ENCODE results near the gene NPB.

Gene NPB

DNA sequence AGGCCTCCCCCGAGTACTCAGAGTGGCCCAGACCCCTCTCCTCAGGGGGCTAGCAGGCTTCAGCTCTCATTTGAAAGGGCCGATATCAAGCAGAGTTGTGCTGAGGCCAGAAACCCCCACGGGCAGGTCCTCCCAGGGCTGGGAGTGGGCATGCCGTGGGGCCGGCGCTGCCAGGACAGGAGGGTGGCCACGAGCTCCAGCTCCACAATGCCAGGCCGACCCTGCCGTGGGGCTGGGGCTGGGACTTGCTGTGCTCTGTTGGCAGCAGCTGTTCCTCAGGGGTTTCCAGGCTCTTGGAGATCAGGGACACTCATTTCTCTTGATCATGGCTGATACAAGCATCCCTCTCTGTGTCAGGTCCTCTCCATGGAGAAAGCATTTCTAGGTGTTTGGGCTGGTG lies 3.2 kb upstream of the NPB start:
- DNase-seq (ENCODE audit: low read depth in 1 of 2, low spot score in 1 of 2): no peak

DNA sequence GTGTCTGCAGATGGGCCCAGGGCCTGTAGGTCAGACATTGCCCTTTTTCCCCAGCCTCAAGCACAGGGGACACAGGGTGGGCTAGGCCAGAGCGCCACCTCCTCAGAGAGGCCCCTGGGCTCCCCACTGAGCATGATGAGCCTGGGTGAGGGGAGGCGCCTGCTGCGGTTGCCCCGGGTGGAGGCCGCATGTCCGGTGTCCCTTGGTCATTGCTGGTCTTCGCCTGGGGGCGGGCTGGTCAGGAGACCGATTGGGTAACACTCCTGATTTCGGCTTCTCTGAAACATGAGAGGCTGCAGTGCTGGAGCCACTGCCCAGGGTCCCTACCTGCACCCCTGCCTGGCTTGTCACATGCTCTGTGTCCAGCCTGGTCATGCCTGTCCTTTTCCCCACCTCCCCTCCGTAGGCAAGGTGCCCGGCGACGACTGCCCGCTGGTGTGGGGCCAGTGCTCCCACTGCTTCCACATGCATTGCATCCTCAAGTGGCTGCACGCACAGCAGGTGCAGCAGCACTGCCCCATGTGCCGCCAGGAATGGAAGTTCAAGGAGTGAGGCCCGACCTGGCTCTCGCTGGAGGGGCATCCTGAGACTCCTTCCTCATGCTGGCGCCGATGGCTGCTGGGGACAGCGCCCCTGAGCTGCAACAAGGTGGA lies 2.4 kb upstream of the NPB start:
- no peak for DNase-seq (ENCODE audit: low read depth in 1 of 2, low spot score in 1 of 2)

DNA sequence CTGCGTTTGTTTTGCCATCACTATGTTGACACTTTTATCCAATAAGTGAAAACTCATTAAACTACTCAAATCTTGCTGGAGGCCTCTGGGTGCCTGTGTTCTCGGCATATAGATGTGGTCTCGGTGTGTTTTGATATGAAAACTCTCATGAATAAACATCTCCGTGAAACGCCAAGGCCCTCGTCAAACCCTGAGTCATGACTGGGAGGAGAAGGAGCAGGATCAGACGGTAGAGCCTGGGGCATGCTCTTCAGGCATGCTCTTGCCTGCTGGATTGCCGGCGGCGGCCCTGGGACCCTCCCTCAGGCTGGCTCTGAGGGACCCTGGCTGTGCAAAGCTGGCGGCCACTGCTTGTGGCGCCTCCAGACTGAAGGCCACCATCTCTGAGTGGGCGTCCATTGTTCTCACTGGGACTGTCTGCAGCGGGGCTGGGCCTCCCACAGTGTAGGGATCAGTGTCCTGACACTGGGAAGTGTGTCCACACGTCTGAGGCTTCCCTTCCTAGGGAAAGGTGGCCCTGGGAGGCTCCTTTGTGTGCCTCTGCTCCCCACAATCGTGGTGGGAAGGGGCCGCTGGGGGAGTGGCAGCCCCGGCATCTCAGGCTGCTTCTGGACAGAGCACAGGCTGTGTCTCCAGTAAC lies 1.7 kb upstream of the NPB start:
- no peak for DNase-seq (ENCODE audit: low read depth in 1 of 2, low spot score in 1 of 2)

DNA sequence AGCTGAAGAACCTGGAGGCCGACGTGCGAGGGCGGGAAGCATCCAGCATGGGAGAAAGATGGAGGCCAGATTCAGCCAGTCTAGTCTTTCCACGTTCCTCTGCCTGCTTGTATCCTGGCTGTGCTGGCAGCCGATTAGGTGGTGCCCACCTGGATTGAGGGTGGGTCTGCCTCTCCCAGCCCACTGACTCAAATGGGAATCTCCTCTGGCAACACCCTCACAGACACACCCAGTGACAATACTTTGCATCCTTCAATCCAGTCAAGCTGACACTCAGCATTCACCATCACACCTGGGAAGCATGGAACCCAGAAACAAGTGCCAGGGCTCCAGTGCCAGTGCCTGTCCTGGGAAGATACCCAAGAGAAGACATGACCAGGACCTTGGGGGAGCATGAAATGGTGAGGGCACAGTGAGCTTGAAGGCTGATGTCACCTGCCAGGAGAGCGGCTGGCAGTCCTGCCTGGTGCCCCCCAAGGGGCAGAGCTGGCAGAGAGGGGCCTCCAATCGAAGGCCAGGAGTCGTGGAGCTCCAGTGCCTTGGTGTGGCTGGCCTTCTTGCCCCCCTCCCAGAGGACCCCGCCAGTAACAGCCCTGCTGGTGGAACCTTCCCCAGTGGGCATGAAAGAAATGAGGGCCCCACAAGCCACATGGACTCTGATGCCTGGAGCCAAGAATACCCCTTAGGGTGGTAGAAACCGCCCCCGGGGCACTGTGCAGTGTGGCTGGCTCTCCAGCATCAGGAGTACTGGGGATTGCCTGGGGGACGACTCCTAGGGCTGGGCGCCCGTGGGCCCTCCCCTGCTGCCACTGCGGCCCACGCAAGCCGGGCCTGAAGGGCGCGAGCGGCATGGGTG lies 643 bp upstream of the NPB start:
- no peak for DNase-seq (ENCODE audit: low read depth in 1 of 2, low spot score in 1 of 2)

DNA sequence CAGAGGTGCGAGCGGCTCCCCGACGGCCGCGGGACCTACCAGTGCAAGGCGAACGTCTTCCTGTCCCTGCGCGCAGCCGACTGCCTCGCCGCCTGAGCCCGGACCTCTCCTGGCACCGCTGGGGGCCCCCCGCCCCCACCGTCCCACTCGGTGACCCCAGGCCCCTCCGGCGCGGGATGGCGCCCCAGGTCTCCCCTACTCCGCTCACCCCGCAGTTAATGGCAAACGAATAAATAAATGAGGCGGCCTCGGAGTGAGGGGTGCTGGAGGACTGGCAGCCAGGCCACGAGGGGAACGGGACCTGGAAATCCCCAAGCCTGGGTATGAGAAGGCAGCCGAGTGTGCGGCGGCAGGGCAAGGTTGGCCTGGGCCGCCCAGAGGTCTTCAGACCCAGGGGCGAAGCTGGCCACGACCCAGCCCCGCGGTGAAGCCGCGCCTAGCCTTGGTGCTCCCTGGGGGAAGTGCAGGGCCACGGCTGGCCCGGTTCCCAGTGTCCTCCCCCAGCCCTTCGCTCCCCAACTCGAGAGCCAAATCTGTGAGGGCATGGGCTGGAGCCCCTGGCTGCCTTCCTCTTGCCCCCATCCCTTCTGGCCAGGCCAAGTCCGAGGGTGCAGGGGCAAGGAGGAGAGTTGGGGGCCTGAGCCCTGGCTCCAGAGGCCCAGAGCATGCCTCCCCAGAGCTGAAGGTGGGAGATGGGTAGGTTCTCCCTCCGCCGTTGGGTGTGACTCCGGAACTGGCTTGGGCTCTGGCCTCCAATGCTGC lies 796 bp downstream of the NPB start:
- no peak for DNase-seq (ENCODE audit: low read depth in 1 of 2, low spot score in 1 of 2)

DNA sequence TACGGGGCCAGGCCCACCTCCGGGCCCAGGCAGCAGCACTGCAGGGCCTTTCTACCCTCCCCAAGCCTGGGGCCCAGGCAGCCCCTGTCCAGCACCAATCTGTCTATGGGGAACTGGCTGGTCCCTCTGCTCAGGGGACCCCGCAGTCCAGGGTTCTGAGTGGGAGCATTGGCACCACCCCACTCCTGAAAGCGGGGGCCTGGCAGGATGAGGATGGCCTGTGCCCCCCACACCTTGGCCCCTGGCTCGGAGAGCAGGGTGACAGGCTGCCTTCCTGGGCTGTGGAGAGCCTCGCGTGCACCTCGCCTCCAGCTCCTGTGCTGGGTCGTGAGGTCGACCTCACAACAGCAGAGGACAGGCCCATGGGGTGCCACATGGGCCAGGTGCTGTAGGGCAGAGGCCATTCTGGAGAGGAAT lies 1.4 kb downstream of the NPB start:
- DNase-seq (ENCODE audit: low read depth in 1 of 2, low spot score in 1 of 2): no peak

DNA sequence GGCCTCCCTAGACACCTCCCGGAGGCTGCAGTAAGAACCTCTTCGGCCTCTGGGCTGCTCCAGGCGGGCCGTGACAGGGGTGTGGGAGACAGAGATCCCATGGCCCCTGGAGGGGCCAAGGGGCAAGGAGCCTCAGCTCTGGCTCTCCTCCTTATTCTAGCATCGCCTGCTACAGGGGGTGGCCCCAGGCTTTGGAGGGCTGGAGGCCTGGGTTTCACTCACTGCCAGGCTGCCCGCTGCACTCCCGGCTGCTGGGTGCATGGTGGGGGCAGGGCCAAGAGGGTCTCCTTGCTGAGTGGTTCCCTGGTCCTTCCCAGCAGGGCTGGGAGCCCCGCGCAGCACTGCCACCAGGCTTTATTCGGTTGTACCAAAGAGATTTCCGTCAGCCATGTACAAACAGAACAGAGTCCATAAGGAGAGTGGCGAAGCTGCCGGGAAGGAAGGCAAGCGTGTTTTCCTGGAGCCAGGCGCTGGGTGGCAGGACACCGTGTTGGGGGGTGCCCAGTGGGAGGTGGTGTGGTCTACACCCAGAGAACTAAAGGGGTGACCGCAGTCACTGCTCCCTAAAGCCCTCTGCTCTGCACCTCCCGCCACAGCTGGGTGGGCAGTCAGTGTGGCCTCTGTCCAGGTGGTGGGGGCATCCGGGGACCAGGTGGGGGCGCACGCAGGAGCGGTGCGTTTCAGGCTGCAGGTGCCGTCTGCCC lies 2.0 kb downstream of the NPB start:
- DNase-seq (ENCODE audit: low read depth in 1 of 2, low spot score in 1 of 2): no peak

DNA sequence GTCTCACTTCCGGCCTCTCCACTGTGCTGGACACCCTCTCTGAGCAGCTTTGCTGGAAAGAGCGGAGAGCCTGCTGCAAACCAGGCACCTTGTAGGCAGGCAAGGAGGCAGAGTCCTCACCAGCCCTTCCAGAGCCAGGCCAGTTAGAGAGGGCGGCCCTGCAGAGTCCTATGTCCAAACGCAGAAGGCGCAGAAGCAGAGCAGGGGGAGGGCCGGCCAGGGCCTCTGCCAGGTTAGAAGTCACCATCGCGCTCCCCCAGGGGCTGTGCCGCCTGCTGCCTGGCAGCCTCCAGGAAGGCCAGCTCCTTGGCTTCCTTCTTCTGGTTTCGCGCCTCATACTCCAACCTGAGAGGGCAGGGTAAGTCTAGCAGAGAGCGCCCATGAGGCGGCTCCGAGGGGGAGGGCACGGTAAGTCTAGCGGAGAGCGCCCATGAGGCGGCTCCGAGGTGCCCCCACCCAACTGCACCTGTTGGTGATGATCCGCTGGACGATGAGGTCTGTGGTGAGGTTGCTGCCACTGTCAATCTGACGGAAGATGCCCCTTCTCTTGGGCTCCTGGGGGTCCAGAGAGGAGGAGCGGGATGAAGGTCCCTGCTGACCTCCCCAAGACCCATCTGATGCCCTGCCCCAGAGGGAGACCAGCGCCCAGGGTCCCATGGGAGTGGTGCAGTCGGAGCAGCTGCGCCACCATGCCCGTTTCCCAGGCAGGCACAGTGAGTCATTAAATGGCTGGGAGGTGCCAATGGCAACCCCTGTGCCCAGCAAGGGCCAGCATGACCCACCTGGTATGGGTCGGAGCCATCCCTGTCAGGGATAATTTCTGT lies 2.8 kb downstream of the NPB start:
- DNase-seq (ENCODE audit: low read depth in 1 of 2, low spot score in 1 of 2): no peak

DNA sequence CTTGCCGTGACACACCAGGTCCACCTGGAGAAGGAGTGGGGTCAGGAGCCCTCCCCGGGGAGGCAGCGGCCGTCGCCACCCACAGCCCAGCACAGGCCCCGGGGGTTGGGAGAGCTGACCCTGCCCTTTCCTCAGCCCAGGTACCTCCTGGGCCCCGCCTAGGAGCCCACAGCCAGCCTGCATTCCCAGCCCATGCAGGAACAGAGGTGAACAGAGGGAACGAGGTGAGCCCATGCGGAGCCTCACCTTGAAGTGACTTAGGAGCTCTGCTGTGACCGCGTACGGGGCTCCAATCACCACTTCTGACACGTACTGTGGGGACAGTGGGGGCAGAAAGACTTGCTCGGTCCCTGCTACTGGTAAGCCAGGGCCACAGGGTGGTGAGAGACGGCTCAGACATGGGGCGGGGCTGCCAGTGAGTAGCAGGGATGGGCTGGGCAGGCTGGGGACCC lies 3.4 kb downstream of the NPB start:
- DNase-seq (ENCODE audit: low read depth in 1 of 2, low spot score in 1 of 2): no peak

DNA sequence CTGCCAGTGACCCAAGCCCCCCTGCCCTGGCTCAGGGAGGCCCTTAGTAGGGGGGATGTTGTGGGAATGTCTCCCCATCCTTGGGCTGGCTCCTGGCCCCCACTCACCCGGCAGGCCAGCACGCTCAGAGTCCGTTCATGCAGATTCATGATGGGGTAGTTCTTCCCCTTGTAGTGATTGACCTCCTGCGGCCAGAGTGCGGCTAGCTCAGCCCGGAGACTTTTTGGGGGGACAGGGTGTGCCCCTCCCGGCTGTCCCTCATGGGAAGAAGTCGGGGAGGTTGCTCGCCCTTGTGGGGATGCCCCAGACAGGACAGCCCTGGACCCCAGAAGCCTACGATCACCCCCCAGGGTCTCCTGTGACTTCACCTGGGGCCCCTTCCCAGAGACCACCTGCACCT lies 4.0 kb downstream of the NPB start:
- no peak for DNase-seq (ENCODE audit: low read depth in 1 of 2, low spot score in 1 of 2)

DNA sequence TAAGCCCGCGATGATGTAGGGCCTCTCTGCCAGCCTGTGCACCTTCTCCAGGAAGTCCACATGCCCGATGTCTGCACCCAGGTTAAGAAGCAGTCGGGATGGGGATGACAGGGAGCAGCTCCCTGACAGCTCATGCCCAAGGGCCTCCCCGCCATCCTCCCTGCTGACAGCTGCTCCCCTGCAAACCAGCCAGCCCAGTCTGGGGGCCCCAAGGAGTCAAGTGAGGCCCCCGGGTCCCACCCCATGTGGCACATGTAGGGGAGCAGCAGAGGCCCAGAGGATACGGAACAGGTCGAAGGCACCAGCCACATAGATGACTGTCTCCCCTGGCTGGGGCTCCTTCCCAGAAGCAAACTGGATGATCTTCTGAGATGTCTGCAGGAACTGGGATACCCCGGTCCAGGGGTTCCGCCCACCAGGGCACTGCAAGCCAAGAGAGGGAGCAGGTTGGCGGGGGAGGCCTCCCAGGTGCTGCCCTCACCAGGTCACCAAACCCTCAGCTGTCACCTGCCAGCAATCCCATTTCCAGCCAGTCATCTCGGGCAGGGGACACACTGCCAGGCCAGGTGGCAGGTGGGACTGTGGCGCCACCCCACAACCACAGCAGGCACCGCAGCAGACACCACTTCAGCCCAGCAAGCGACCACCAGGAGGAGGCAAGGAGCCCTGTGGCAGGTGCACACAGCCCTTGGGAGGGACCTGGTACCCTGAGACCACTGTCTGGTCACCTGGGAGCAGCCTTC lies 4.6 kb downstream of the NPB start:
- no peak for DNase-seq (ENCODE audit: low read depth in 1 of 2, low spot score in 1 of 2)

DNA sequence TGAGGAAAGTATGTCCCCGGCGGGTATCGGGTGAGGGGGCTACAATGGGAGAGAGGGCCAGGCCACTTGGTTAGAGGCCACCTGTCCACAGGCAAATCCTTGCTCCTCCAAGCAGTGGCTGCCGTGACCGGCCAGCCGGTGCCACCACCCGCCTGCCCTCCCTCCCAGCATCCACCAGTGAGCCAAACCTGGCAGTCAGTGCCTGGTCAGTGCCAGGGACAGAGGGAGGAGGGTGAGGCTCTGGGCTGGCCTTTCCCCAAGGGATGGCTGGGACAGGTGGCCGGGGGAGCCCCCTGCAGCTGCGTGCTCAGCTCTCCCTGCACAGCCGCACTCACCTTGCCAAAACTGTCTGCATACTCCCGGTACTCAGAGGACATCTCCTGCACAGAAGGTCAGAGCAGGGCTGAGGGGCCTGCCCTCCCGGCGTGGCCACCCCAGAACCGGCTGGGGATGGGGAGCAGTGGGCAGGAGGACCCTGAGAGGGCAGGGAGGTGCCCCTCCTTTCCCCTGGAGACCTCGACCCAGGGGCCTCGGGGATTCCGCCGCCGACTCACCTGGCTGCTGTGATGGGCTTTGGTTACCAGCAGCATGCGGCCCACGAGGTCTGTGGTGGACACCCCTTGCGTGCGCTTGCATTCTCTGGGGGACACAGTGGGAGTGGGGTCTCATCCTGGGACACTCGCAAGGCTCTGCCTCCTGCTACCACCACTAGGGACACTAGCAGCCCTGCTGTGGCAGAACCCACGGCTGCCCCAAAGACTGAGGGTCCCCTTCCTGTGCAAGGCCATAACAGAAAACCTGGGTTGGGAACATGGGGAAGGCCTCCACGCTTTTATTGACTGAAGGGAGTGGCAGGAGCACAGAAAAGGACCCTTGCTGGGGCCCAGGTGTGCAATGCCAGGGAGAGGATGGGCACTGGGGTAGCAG lies 5.4 kb downstream of the NPB start:
- no peak for DNase-seq (ENCODE audit: low read depth in 1 of 2, low spot score in 1 of 2)

DNA sequence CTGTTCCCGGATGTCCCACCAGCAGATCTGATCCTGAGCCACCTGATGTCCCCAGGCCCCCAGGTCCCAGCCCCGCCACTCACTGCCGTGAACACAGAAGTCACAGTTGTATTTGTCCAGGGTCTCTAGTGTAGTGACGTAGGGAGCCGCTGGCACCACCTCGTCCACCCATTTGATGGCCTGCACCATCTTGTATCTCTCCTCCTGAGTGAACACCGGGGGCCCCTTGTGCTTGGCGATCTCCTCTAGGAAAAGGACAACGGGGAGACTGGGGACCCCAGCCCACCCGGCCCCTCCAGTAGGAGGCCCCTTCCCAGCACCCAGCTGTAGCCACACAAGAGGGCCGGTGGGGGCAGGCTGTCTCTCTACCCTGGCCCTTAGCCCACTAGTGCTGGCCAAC lies 6.8 kb downstream of the NPB start:
- DNase-seq (ENCODE audit: low read depth in 1 of 2, low spot score in 1 of 2): no peak

DNA sequence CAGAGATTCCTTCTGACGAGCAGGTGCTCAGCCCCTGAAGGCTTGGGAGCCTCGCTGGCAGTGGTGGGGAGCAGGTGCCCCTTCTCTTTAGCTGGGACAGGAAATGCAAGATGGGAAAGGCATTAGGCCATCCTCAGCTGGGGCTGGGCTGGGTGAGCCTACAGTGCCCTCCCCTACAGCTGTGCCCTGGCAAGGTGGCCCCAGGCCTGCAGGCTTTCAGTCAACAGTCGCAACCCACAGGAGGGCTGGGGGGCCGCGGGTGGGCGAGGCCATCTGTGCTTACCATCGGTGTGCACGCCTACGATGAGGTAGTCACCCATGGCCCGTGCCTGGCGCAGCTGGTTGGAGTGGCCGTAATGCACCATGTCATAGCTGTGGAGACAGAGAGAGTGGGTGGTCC lies 7.2 kb downstream of the NPB start:
- no peak for DNase-seq (ENCODE audit: low read depth in 1 of 2, low spot score in 1 of 2)

DNA sequence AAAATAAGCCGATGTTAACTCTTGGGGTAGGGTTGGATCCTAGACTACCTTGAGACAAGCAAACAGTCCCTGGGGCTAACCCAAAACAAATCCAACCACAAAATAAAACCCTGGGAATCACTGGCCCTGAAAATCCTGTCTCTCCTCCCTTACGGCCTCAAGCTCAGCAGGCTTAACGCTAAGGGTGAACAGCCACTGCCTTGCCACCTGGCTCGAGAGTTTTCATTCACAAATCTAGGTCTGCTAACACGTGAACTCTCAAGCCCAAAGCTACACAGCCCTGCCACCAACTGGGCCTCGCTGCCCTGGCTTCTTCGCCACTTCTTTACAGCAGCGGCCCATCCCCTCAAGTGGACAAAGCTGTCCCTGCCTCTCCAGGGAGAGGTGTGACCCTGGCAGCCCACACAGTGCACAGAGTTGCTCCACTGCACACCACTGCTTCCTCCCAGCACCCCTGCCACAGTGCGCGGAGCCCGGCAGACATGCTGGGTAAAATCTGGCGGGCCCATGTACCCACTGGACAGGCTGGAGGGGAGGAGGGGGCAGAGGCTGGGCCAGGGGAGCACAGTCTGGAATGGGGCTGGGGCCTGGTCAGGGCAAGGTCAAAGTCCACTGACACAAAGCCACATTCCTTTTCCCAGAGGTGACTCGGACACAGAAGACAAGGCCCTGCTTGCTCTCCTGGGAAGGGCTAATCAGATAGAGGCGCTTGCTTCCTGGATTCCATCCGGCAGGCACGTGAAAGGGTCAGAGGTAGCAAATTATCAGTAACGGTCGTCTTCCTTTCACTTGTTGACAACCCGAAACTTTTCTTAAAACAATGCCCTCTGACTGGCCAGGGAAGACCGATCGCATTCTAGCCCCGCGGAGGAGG lies 8.2 kb downstream of the NPB start:
- no peak for DNase-seq (ENCODE audit: low read depth in 1 of 2, low spot score in 1 of 2)

DNA sequence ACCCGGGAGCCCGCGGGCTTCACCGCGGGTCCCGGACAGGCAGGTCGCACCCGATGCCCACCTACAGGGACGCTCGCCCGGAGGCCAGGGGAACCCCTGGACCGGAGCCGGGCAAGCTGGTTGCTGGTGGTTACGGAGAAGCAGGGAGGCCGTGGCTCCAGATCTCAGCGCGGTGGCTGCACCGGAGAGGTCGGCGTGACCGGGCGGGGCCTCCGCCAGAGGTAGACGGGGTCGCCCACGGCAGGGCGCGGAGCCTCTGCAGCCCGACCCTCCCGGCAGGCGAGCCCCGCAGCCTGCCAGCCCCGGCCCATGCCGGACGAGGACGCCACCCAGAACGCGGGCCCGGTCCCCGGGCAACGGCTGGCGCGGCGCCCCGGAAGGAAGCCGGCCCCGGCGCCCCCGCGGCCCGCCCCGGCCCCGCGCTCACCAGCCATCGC lies 8.8 kb downstream of the NPB start:
- DNase-seq (ENCODE audit: low read depth in 1 of 2, low spot score in 1 of 2): no peak

DNA sequence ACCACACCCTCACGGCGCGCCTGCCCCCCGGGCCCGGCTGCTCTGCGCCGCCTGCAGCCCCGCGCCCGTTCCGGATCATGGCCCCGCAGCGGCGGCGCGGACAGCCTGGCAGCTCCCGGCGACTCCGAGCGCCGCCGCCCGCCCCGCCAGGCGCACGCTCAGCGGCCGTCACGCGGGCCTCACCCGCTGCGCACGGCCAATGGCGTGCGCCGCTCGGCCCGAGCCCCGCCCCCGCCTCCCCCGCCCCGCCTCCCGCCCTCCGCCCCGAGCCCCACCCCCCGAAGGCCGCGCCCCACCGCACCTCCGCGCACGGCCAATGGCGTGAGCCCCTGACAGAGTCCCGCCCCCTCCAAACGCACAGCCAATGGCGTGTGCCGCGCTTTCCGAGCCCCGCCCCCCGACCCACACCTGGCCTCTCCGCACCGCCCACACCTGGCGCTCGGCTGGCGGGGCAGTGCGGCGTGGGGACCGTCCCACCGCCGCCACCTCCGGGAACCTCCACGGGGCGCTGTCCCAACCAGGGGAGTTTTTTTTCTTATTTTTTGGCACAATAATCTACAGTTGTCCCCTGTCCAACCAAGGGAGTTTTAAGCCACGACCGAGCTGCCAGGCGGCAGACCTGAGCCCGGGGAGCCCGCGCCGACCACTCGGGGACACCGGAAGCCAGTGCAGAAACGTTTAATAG lies 9.4 kb downstream of the NPB start, which contains the start of gene PCYT2:
TSS of gene PCYT2 (minus strand) at position 123 of the 685 bp plus-strand sequence. CDS start at position 79, 44 bp downstream.
- DNase-seq (ENCODE audit: low read depth in 1 of 2, low spot score in 1 of 2): peak; percentile 85 to 92
